ENCODE data around the gene CRB1.

Gene CRB1

DNA sequence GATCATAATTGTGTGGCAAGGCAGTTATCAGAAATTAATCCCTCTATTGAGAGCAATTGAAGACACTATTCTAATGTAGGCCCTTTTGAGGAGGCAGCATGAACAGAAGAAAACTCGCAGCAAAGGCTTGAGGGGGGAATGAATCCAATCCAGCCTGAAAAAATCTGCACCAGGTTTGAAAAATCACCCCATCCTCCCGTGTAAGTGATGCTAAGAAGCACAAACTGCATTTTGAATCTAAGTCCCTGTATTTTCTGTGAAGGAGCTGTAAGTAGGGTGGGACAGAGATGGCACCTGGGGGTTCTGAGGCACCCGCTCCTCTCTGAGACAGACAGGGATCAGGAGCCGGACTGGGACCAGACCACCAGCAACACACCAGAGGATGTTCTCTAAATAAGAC lies at the start of gene CRB1:
Gene CRB1 (plus strand): TSS at position 241 of the 400 bp plus-strand sequence. CDS start 161 bp downstream, outside the sequence.
- Histone ChIP-seq H3K27ac (ENCODE audit: low read depth, low read length) (no peak within 1 kb of the TSS), H3K4me1 (ENCODE audit: control insufficient read depth, insufficient read depth, low read length) (no peaks in the 10 kb centered on the region), H3K36me3 (ENCODE audit: control insufficient read depth, insufficient read depth, low read length) (no peaks in the 10 kb centered on the region), H3K9ac (ENCODE audit: low read length) (no peak within 1 kb of the TSS), H3K9me3 (ENCODE audit: control insufficient read depth, insufficient read depth, low read depth, low read length) (no peaks in the 10 kb centered on the region), H3K4me3 (ENCODE audit: low read depth, low read length) (no peak within 1 kb of the TSS), H3K27me3 (ENCODE audit: control insufficient read depth, insufficient read depth, low read length) (no peaks in the 10 kb centered on the region)

DNA sequence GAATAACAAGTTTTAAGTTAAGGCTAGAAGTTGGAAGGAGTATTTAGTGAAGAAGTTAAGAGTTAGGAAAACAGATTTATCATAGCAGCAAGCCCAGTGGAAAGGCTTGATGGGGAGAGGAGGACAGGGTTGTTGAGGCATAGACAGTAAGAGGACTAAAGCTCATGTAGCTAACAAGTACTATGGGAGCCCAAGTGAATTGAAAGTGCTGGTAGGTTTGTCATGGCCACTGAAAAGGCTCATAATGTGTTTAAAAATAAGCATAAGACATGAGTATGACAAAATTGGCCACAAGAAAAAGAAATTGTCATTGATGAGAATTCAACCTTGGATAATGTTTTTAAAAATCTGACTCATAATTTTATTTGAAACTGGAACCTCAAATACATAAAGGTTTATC lies 49.2 kb upstream of the CRB1 start:
- H3K9ac ChIP-seq (ENCODE audit: low read length), result no peak overlapping the region
- H3K9me3 ChIP-seq (ENCODE audit: control insufficient read depth, insufficient read depth, low read depth, low read length), result no peaks in the 10 kb centered on the region
- H3K36me3 ChIP-seq (ENCODE audit: control insufficient read depth, insufficient read depth, low read length), result no peaks in the 10 kb centered on the region
- H3K4me1 ChIP-seq (ENCODE audit: control insufficient read depth, insufficient read depth, low read length), result no peaks in the 10 kb centered on the region
- no peak overlapping the region for H3K4me3 ChIP-seq (ENCODE audit: low read depth, low read length)
- no peak overlapping the region for H3K27ac ChIP-seq (ENCODE audit: low read depth, low read length)
- H3K27me3 ChIP-seq (ENCODE audit: control insufficient read depth, insufficient read depth, low read length), result no peaks in the 10 kb centered on the region

DNA sequence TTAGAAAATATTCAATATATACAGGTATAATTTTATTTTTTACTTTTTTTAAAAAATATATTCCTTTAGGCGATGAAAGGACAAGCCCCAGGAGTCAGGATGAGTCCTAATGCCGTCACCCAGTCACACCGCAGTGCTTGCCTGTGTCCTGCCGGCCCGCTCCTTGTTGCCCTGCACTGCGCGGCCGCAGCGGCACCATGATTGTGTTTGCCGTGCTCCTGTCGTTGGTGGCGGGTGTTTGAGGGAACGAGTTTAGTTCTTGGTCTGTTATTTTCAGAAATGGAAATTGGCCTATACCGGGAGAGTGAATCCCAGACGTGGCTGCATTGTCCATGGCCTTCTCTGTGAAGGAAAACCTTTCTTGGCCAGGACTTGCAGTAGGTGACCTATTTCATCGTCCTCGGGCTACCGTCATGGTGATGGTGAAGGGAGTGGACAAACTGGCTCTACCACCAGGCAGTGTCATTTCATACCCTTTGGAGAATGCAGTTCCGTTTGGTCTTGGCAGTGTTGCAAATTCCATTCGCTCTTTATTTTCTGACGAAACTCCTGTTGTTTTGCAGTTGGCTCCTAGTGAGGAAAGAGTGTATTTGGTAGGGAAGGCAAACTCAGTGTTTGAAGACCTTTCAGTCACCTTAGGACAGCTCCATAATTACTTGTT lies 45.9 kb upstream of the CRB1 start:
- Histone ChIP-seq H3K4me3 (ENCODE audit: low read depth, low read length) (no peak overlapping the region), H3K27me3 (ENCODE audit: control insufficient read depth, insufficient read depth, low read length) (no peaks in the 10 kb centered on the region), H3K9ac (ENCODE audit: low read length) (no peak overlapping the region), H3K9me3 (ENCODE audit: control insufficient read depth, insufficient read depth, low read depth, low read length) (no peaks in the 10 kb centered on the region), H3K27ac (ENCODE audit: low read depth, low read length) (no peak overlapping the region), H3K36me3 (ENCODE audit: control insufficient read depth, insufficient read depth, low read length) (no peaks in the 10 kb centered on the region), H3K4me1 (ENCODE audit: control insufficient read depth, insufficient read depth, low read length) (no peaks in the 10 kb centered on the region)

DNA sequence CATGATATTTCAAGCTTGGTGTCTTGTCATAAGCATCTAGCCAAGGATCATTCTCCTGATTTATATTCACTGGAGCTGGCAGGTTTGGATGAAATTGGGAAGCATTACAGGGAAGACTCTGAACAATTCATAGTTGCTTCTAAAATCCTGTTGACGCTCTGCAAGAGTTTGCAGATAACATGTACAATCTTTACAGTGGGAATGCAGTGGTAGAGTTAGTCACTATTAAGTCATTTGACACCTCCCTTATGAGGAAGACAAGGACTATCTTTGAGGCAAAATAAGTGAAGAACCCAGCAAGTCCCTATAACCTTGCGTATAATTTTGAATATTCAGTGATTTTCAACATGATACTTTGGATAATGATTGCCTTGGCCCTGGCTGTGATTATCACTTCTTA lies 45.3 kb upstream of the CRB1 start:
- Histone ChIP-seq H3K27ac (ENCODE audit: low read depth, low read length) (no peak overlapping the region), H3K9ac (ENCODE audit: low read length) (no peak overlapping the region)

DNA sequence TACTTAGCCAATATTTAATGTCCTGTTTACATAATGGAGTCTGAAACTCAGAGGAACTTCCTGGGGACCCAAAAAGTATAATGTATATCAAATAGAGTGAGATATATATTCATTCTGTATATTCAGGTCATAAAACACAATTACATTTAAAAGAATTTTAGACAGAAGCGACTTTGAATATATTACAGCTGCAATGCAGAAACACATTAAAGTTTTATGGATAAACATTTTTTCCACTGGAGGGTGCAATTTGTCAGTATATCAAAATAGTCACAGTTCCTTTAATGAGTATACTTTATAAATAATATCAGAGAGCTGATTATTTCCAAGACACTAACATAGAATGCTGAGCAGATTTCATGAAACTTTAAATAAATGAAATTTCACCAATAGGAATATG lies 43.9 kb upstream of the CRB1 start:
- Histone ChIP-seq H3K27ac (ENCODE audit: low read depth, low read length) (no peak overlapping the region), H3K9ac (ENCODE audit: low read length) (no peak overlapping the region), H3K4me3 (ENCODE audit: low read depth, low read length) (no peak overlapping the region), H3K27me3 (ENCODE audit: control insufficient read depth, insufficient read depth, low read length) (no peaks in the 10 kb centered on the region), H3K36me3 (ENCODE audit: control insufficient read depth, insufficient read depth, low read length) (no peaks in the 10 kb centered on the region), H3K9me3 (ENCODE audit: control insufficient read depth, insufficient read depth, low read depth, low read length) (no peaks in the 10 kb centered on the region), H3K4me1 (ENCODE audit: control insufficient read depth, insufficient read depth, low read length) (no peaks in the 10 kb centered on the region)

More for the DNA sequence above, 45.3 kb upstream of the CRB1 start:
- H3K4me3 ChIP-seq (ENCODE audit: low read depth, low read length), result no peak overlapping the region
- H3K9me3 ChIP-seq (ENCODE audit: control insufficient read depth, insufficient read depth, low read depth, low read length), result no peaks in the 10 kb centered on the region
- H3K27me3 ChIP-seq (ENCODE audit: control insufficient read depth, insufficient read depth, low read length), result no peaks in the 10 kb centered on the region
- no peaks in the 10 kb centered on the region for H3K4me1 ChIP-seq (ENCODE audit: control insufficient read depth, insufficient read depth, low read length)
- no peaks in the 10 kb centered on the region for H3K36me3 ChIP-seq (ENCODE audit: control insufficient read depth, insufficient read depth, low read length)

DNA sequence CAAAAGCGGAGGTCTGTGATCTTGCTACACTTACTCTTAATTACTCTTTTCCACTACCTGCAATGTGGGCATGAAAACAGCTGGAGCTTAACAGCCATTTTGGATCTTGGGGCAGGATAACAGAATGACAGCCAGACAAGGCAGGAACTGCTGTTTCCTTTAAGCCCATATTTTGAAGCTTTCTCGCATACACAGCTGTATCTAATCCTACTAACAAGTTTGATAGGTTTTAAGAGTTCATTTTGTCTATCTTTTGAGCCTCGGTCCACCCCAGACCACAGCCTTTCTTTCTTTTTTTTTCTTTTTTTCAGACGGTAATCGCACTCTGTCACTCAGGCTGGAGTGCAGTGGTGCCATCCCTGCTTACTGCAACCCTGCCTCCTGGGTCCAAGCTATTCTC lies 42.4 kb upstream of the CRB1 start:
- Histone ChIP-seq H3K9me3 (ENCODE audit: control insufficient read depth, insufficient read depth, low read depth, low read length) (no peaks in the 10 kb centered on the region), H3K27ac (ENCODE audit: low read depth, low read length) (no peak overlapping the region), H3K4me3 (ENCODE audit: low read depth, low read length) (no peak overlapping the region), H3K9ac (ENCODE audit: low read length) (no peak overlapping the region), H3K27me3 (ENCODE audit: control insufficient read depth, insufficient read depth, low read length) (no peaks in the 10 kb centered on the region), H3K4me1 (ENCODE audit: control insufficient read depth, insufficient read depth, low read length) (no peaks in the 10 kb centered on the region), H3K36me3 (ENCODE audit: control insufficient read depth, insufficient read depth, low read length) (no peaks in the 10 kb centered on the region)

DNA sequence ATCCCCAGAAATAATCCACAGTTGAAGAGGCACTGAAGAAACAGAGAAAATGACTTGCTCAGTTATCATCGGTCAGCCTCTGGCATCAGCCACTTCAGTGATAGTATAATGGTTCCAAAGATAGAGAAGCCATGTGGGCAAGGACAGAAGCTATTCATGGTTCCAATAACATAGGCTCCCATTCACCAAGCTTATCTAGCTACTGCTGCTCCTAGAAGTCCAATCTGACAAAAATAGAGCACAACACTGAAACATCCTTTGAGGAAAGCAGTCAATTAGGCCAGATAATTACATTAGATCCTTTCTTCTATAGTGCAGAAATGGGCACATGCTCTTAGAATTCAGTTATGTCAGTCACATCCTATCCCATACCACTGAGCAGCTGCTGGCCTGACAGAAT lies 33.5 kb upstream of the CRB1 start:
- no peak overlapping the region for H3K9ac ChIP-seq (ENCODE audit: low read length)
- no peaks in the 10 kb centered on the region for H3K9me3 ChIP-seq (ENCODE audit: control insufficient read depth, insufficient read depth, low read depth, low read length)
- no peaks in the 10 kb centered on the region for H3K4me1 ChIP-seq (ENCODE audit: control insufficient read depth, insufficient read depth, low read length)
- no peaks in the 10 kb centered on the region for H3K36me3 ChIP-seq (ENCODE audit: control insufficient read depth, insufficient read depth, low read length)
- no peak overlapping the region for H3K4me3 ChIP-seq (ENCODE audit: low read depth, low read length)
- no peaks in the 10 kb centered on the region for H3K27me3 ChIP-seq (ENCODE audit: control insufficient read depth, insufficient read depth, low read length)
- no peak overlapping the region for H3K27ac ChIP-seq (ENCODE audit: low read depth, low read length)

DNA sequence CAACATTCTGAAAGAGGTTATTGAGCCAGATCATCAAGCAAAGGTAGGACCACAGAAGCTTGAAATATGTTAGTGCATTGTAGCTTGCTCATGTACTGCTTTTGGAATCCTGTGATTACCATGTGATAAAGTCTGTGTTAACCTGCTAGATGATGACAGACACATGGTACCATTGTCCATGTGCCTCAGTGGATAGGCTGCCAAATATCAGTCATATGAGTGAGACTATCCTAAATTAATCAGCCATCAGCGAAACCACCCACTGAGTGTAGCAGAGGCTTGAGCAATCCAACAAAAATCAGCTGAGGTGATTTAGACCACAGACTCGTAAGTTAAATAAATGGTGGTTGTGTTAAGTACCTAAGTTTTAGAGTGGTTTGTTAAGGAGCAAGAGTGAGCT lies 32.7 kb upstream of the CRB1 start:
- Histone ChIP-seq H3K9me3 (ENCODE audit: control insufficient read depth, insufficient read depth, low read depth, low read length) (no peaks in the 10 kb centered on the region), H3K4me1 (ENCODE audit: control insufficient read depth, insufficient read depth, low read length) (no peaks in the 10 kb centered on the region), H3K27me3 (ENCODE audit: control insufficient read depth, insufficient read depth, low read length) (no peaks in the 10 kb centered on the region), H3K4me3 (ENCODE audit: low read depth, low read length) (no peak overlapping the region), H3K36me3 (ENCODE audit: control insufficient read depth, insufficient read depth, low read length) (no peaks in the 10 kb centered on the region), H3K9ac (ENCODE audit: low read length) (no peak overlapping the region), H3K27ac (ENCODE audit: low read depth, low read length) (no peak overlapping the region)

DNA sequence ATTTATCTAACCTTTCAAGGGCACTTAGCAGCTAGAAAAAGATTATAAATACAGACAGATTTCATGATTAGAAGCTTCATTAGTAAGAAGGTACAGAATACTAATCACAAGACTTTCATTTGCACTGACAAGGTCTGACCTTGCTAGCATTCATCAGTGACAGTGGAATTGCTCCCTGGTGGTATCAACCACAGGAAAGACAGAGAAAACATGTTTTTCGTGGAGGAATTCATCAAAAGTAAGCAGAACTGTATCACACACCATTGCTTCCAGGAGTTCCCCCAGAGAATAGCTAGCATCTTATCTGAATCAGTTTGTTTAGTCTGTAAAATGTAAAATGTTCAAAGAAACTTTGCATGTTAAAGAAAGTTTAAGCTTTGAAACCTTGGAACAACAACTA lies 20.6 kb upstream of the CRB1 start:
- H3K9me3 ChIP-seq (ENCODE audit: control insufficient read depth, insufficient read depth, low read depth, low read length), result no peaks in the 10 kb centered on the region
- H3K36me3 ChIP-seq (ENCODE audit: control insufficient read depth, insufficient read depth, low read length), result no peaks in the 10 kb centered on the region
- H3K27me3 ChIP-seq (ENCODE audit: control insufficient read depth, insufficient read depth, low read length), result no peaks in the 10 kb centered on the region
- H3K27ac ChIP-seq (ENCODE audit: low read depth, low read length), result no peak overlapping the region
- no peaks in the 10 kb centered on the region for H3K4me1 ChIP-seq (ENCODE audit: control insufficient read depth, insufficient read depth, low read length)
- no peak overlapping the region for H3K9ac ChIP-seq (ENCODE audit: low read length)
- no peak overlapping the region for H3K4me3 ChIP-seq (ENCODE audit: low read depth, low read length)

DNA sequence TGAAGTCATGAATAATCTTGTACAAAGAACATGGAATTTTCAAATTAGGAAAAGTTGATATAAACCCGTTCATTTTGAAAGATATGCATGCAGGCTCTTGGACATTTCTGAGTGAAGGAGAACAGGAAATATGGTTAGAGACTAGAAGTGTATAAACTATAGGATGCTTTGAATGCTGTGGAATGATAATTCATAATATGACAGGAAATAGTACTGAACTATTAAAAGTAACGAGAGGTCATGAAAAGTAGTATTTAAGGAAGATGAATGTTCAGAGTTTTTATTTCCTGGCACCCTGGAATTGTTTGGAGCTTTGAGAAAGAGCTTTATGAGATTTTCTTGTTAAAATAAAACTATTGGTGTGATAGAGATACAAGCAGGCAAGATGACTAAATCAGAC lies 18.7 kb upstream of the CRB1 start:
- no peak overlapping the region for H3K27ac ChIP-seq (ENCODE audit: low read depth, low read length)
- no peak overlapping the region for H3K9ac ChIP-seq (ENCODE audit: low read length)
- H3K27me3 ChIP-seq (ENCODE audit: control insufficient read depth, insufficient read depth, low read length), result no peaks in the 10 kb centered on the region
- 0 out of 2 replicates have a peak, but pooled peaks cover 5% of the 10 kb centered on the region for H3K4me1 ChIP-seq (ENCODE audit: control insufficient read depth, insufficient read depth, low read length)
- H3K9me3 ChIP-seq (ENCODE audit: control insufficient read depth, insufficient read depth, low read depth, low read length), result no peaks in the 10 kb centered on the region
- no peak overlapping the region for H3K4me3 ChIP-seq (ENCODE audit: low read depth, low read length)
- no peaks in the 10 kb centered on the region for H3K36me3 ChIP-seq (ENCODE audit: control insufficient read depth, insufficient read depth, low read length)

DNA sequence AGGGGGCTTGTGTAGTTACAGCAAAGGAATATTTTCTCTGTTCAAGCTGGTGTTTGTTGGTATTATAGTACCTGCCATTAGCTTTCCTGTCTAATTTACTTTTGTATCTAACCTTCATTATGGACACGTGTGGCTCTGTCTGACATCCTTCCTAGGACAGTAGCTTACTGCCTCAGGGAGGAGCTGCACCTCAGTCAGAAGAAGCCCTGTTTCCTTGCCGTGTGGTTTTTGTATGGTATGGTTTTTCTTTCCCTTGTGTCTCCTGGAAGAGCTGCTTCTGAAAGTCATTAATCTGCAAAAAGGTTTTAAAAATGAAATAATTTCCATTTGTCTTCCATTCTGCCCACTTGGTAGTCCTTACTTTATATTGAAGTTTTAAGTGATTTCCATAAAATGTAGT lies 17.4 kb upstream of the CRB1 start:
- Histone ChIP-seq H3K4me1 (ENCODE audit: control insufficient read depth, insufficient read depth, low read length) (0 out of 2 replicates have a peak, but pooled peaks cover 5% of the 10 kb centered on the region), H3K27me3 (ENCODE audit: control insufficient read depth, insufficient read depth, low read length) (no peaks in the 10 kb centered on the region), H3K9ac (ENCODE audit: low read length) (no peak overlapping the region), H3K9me3 (ENCODE audit: control insufficient read depth, insufficient read depth, low read depth, low read length) (no peaks in the 10 kb centered on the region), H3K36me3 (ENCODE audit: control insufficient read depth, insufficient read depth, low read length) (no peaks in the 10 kb centered on the region), H3K27ac (ENCODE audit: low read depth, low read length) (no peak overlapping the region), H3K4me3 (ENCODE audit: low read depth, low read length) (no peak overlapping the region)

DNA sequence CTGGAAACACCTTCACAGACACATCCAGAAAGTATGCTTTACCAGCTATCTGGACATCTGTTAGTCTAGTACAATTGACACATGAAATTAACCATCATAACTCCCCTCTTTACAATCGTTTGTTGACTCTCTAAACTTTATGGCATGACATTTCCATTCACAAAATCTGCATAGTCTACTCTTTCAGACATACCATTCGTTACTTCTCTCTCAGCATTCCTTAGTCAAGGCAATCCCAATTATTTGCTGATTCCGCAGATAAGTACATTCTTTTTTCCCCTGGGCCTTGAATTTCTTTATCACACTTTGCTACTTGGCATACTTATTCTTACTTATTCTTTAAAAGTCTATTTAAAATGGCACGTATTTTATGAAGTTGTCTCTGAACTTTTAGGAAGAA lies 15.1 kb upstream of the CRB1 start:
- Histone ChIP-seq H3K4me3 (ENCODE audit: low read depth, low read length) (no peak overlapping the region), H3K27me3 (ENCODE audit: control insufficient read depth, insufficient read depth, low read length) (no peaks in the 10 kb centered on the region), H3K27ac (ENCODE audit: low read depth, low read length) (no peak overlapping the region), H3K9me3 (ENCODE audit: control insufficient read depth, insufficient read depth, low read depth, low read length) (no peaks in the 10 kb centered on the region), H3K9ac (ENCODE audit: low read length) (no peak overlapping the region), H3K4me1 (ENCODE audit: control insufficient read depth, insufficient read depth, low read length) (0 out of 2 replicates have a peak, but pooled peaks cover 5% of the 10 kb centered on the region), H3K36me3 (ENCODE audit: control insufficient read depth, insufficient read depth, low read length) (no peaks in the 10 kb centered on the region)
